ENCODE results near the gene ST7. TPM values are rescaled to one million over a fixed set of nuclear protein-coding genes. Genes with fewer than 3 reads are reported as not detected.

Gene ST7
- polyA plus RNA-seq, 1 donor from 2014 or later, result 76.8 TPM

DNA sequence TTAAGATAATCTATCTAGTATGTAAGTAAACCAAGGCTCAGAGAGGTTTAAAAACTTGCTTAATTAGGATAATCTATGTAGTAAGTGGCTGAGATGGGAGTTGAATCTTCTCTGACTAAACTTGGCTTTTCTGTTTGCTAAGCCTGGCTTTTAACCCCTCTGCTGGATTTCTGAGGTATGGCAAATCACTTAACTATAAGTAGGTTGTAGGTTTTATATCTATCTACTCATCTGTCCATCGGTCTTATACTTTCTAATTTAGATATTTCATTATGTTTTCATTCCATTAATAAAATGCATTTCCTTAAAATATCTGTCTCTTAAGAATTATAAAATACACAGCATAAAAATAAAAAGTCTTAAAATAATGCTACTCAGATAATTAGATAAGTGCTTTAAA lies 59.4 kb downstream of the ST7 start:
- Histone ChIP-seq H3K9me3 (ENCODE audit: low read length) (no peaks in the 10 kb centered on the region), H3K4me3 (ENCODE audit: low read length) (no peak overlapping the region), H3K4me2 (ENCODE audit: low read length) (no peak overlapping the region), H3K79me2 (replicated peaks; ENCODE audit: insufficient read depth, low read length) (no peaks in the 10 kb centered on the region), H2AFZ (ENCODE audit: low read depth, low read length) (no peak overlapping the region), H3K9me2 (ENCODE audit: insufficient read depth, low read length) (no peaks in the 10 kb centered on the region), H3K36me3 (ENCODE audit: insufficient read depth, low read length) (no peaks in the 10 kb centered on the region), H4K20me1 (ENCODE audit: insufficient read depth) (no peaks in the 10 kb centered on the region), H3K9ac (ENCODE audit: low read length) (no peak overlapping the region), H3K27ac (ENCODE audit: low read length) (no peak overlapping the region), H3K27me3 (ENCODE audit: insufficient read depth, low read depth, low read length) (no peaks in the 10 kb centered on the region), H3F3A (ENCODE audit: insufficient read depth, low read length, poor library complexity, severe bottlenecking) (no peaks in the 10 kb centered on the region)
- TF ChIP-seq, protein P1, sequence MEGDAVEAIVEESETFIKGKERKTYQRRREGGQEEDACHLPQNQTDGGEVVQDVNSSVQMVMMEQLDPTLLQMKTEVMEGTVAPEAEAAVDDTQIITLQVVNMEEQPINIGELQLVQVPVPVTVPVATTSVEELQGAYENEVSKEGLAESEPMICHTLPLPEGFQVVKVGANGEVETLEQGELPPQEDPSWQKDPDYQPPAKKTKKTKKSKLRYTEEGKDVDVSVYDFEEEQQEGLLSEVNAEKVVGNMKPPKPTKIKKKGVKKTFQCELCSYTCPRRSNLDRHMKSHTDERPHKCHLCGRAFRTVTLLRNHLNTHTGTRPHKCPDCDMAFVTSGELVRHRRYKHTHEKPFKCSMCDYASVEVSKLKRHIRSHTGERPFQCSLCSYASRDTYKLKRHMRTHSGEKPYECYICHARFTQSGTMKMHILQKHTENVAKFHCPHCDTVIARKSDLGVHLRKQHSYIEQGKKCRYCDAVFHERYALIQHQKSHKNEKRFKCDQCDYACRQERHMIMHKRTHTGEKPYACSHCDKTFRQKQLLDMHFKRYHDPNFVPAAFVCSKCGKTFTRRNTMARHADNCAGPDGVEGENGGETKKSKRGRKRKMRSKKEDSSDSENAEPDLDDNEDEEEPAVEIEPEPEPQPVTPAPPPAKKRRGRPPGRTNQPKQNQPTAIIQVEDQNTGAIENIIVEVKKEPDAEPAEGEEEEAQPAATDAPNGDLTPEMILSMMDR (IDR thresholded peaks at IDR 0.05; ENCODE audit: poor library complexity, severe bottlenecking), result peak; percentile 34
- TF ChIP-seq, protein P2, sequence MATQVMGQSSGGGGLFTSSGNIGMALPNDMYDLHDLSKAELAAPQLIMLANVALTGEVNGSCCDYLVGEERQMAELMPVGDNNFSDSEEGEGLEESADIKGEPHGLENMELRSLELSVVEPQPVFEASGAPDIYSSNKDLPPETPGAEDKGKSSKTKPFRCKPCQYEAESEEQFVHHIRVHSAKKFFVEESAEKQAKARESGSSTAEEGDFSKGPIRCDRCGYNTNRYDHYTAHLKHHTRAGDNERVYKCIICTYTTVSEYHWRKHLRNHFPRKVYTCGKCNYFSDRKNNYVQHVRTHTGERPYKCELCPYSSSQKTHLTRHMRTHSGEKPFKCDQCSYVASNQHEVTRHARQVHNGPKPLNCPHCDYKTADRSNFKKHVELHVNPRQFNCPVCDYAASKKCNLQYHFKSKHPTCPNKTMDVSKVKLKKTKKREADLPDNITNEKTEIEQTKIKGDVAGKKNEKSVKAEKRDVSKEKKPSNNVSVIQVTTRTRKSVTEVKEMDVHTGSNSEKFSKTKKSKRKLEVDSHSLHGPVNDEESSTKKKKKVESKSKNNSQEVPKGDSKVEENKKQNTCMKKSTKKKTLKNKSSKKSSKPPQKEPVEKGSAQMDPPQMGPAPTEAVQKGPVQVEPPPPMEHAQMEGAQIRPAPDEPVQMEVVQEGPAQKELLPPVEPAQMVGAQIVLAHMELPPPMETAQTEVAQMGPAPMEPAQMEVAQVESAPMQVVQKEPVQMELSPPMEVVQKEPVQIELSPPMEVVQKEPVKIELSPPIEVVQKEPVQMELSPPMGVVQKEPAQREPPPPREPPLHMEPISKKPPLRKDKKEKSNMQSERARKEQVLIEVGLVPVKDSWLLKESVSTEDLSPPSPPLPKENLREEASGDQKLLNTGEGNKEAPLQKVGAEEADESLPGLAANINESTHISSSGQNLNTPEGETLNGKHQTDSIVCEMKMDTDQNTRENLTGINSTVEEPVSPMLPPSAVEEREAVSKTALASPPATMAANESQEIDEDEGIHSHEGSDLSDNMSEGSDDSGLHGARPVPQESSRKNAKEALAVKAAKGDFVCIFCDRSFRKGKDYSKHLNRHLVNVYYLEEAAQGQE (IDR thresholded peaks at IDR 0.05; ENCODE audit: borderline replicate concordance), result no peak
- TF ChIP-seq POLR2AphosphoS5 (IDR thresholded peaks at IDR 0.05) (no peak), EP300 (conservative IDR thresholded peaks at IDR 0.05; ENCODE audit: poor library complexity, severe bottlenecking) (no peak), RAD21 (conservative IDR thresholded peaks at IDR 0.05) (peak; percentile 31), TAF1 (IDR thresholded peaks at IDR 0.05; ENCODE audit: low read depth) (no peak), EZH2 (IDR thresholded peaks at IDR 0.05; ENCODE audit: borderline replicate concordance, insufficient read depth, low read length, poor library complexity, severe bottlenecking) (no peak)

DNA sequence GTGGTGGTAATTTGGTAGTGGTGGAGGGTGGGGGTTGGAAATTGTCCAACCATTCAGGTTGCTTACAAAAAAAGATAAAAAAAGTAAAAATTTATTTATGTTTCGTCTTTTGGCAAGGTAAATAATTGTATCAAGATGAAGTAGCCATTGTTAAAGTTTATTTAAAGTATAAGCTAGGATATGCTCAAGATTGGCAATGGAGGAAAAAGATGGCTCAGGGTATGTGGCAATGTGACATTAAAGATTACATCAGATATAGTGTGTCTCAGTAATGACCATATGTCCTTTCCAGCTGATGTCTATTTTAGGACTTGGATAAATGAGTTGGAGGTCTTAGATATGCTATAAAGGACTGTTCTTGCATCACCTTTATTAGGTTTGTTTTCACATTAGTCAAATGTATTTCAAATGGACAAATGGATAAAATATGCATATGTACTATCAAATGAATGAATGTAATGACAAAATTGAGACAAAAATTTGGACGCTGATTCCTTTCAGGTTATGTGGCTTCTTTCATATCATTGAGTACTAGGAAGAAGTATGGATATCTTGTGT lies 60.9 kb downstream of the ST7 start:
- Histone ChIP-seq H3F3A (ENCODE audit: insufficient read depth, low read length, poor library complexity, severe bottlenecking) (no peaks in the 10 kb centered on the region), H3K9ac (ENCODE audit: low read length) (no peak overlapping the region), H3K27ac (ENCODE audit: low read length) (no peak overlapping the region), H3K9me2 (ENCODE audit: insufficient read depth, low read length) (no peaks in the 10 kb centered on the region), H4K20me1 (ENCODE audit: insufficient read depth) (no peaks in the 10 kb centered on the region), H3K4me3 (ENCODE audit: low read length) (no peak overlapping the region), H3K4me2 (ENCODE audit: low read length) (no peak overlapping the region), H3K36me3 (ENCODE audit: insufficient read depth, low read length) (no peaks in the 10 kb centered on the region), H3K9me3 (ENCODE audit: low read length) (no peaks in the 10 kb centered on the region), H2AFZ (ENCODE audit: low read depth, low read length) (no peak overlapping the region), H3K79me2 (replicated peaks; ENCODE audit: insufficient read depth, low read length) (peaks cover under 1% of the 10 kb centered on the region), H3K27me3 (ENCODE audit: insufficient read depth, low read depth, low read length) (no peaks in the 10 kb centered on the region)
- no peak for TF ChIP-seq RAD21 (conservative IDR thresholded peaks at IDR 0.05)
- TF ChIP-seq, protein P1 (IDR thresholded peaks at IDR 0.05; ENCODE audit: poor library complexity, severe bottlenecking), result no peak
- TF ChIP-seq TAF1 (IDR thresholded peaks at IDR 0.05; ENCODE audit: low read depth), result no peak
- no peak for TF ChIP-seq EP300 (conservative IDR thresholded peaks at IDR 0.05; ENCODE audit: poor library complexity, severe bottlenecking)
- TF ChIP-seq, protein P2 (IDR thresholded peaks at IDR 0.05; ENCODE audit: borderline replicate concordance), result no peak
- TF ChIP-seq SMC3 (conservative IDR thresholded peaks at IDR 0.05; ENCODE audit: poor library complexity), result no peak
- no peak for TF ChIP-seq EZH2 (IDR thresholded peaks at IDR 0.05; ENCODE audit: borderline replicate concordance, insufficient read depth, low read length, poor library complexity, severe bottlenecking)
- TF ChIP-seq MXI1 (conservative IDR thresholded peaks at IDR 0.05; ENCODE audit: poor library complexity, severe bottlenecking), result no peak
- TF ChIP-seq POLR2AphosphoS5 (IDR thresholded peaks at IDR 0.05), result no peak
